ENCODE data around the gene TFIP11. TPM values are rescaled to one million over a fixed set of nuclear protein-coding genes. Genes with fewer than 3 reads are reported as not detected.

The TFIP11 gene
- total RNA-seq, 2 experiments from 2014 or later: 111 TPM

GRCh38 chr22:26477341-26477731, 34.9 kb downstream of the TFIP11 start:
- Histone ChIP-seq H3K27me3 (ENCODE audit: control insufficient read depth in 1 of 2, insufficient read depth in 2 of 2, low read length in 2 of 2) (no peaks in the 10 kb centered on the region), H3K9me3 (ENCODE audit: control insufficient read depth in 1 of 2, insufficient read depth in 1 of 2, low read length in 2 of 2) (no peaks in the 10 kb centered on the region), H3K4me3 (ENCODE audit: low read length) (no peak overlapping the region), H3K36me3 (ENCODE audit: insufficient read depth, low read length) (peaks cover 49% of the 10 kb centered on the region), H3K4me1 (ENCODE audit: insufficient read depth, low read length) (peaks cover 35% of the 10 kb centered on the region), H3K27ac (ENCODE audit: low read depth in 1 of 2, low read length in 2 of 2) (no peak overlapping the region)
- ChIA-PET POLR2A (no interaction called here), CTCF (no interaction called here)
- intact Hi-C loops (cut with DNase I, micrococcal nuclease): no loop called here
- DNase-seq: no peak
- ATAC-seq (ENCODE audit: poor library complexity): no peak
- H3K9me3 Mint-ChIP-seq: no peaks in the 10 kb centered on the region
- no peak for TF ChIP-seq CTCF (IDR thresholded peaks at IDR 0.05)
- H3K27me3 Mint-ChIP-seq: no peaks in the 10 kb centered on the region
- H3K4me3 Mint-ChIP-seq: no peak overlapping the region
- peaks cover 50% of the 10 kb centered on the region for H3K4me1 Mint-ChIP-seq (ENCODE audit: low read depth)
- H3K27ac Mint-ChIP-seq: no peak overlapping the region
- peaks cover 69% of the 10 kb centered on the region for H3K36me3 Mint-ChIP-seq (ENCODE audit: low read depth)

- Histone ChIP-seq H3K27ac (ENCODE audit: low read depth in 1 of 2, low read length in 2 of 2) (no peak overlapping the region), H3K27me3 (ENCODE audit: control insufficient read depth in 1 of 2, insufficient read depth in 2 of 2, low read length in 2 of 2) (no peaks in the 10 kb centered on the region), H3K4me3 (ENCODE audit: low read length) (no peak overlapping the region), H3K9me3 (ENCODE audit: control insufficient read depth in 1 of 2, insufficient read depth in 1 of 2, low read length in 2 of 2) (no peaks in the 10 kb centered on the region), H3K36me3 (ENCODE audit: insufficient read depth, low read length) (peaks cover 54% of the 10 kb centered on the region), H3K4me1 (ENCODE audit: insufficient read depth, low read length) (peaks cover 32% of the 10 kb centered on the region)
- H3K4me1 Mint-ChIP-seq (ENCODE audit: low read depth): peaks cover 45% of the 10 kb centered on the region
- no peak overlapping the region for H3K4me3 Mint-ChIP-seq
- no peak for TF ChIP-seq CTCF (IDR thresholded peaks at IDR 0.05)
- no peak overlapping the region for H3K27ac Mint-ChIP-seq
- H3K9me3 Mint-ChIP-seq: no peaks in the 10 kb centered on the region
- peaks cover 74% of the 10 kb centered on the region for H3K36me3 Mint-ChIP-seq (ENCODE audit: low read depth)
- DNase-seq (no peak), ATAC-seq (ENCODE audit: poor library complexity) (no peak)
- H3K27me3 Mint-ChIP-seq: no peaks in the 10 kb centered on the region
- intact Hi-C loops (cut with DNase I, micrococcal nuclease): no loop called here
- ChIA-PET POLR2A (no interaction called here), CTCF (no interaction called here)
Observed at GRCh38 chr22:26476705-26477340, 35.5 kb downstream of the TFIP11 start.

GRCh38 chr22:26474682-26475081, 37.6 kb downstream of the TFIP11 start:
- H3K4me3 Mint-ChIP-seq: no peak overlapping the region
- peaks cover 75% of the 10 kb centered on the region for H3K36me3 ChIP-seq (ENCODE audit: insufficient read depth, low read length)
- H3K36me3 Mint-ChIP-seq (ENCODE audit: low read depth): peaks cover 92% of the 10 kb centered on the region
- no peaks in the 10 kb centered on the region for H3K9me3 ChIP-seq (ENCODE audit: control insufficient read depth in 1 of 2, insufficient read depth in 1 of 2, low read length in 2 of 2)
- no peaks in the 10 kb centered on the region for H3K9me3 Mint-ChIP-seq
- ATAC-seq (ENCODE audit: poor library complexity) (no peak), DNase-seq (no peak)
- peaks cover 12% of the 10 kb centered on the region for H3K4me1 ChIP-seq (ENCODE audit: insufficient read depth, low read length)
- H3K27ac Mint-ChIP-seq: no peak overlapping the region
- ChIA-PET CTCF (no interaction called here), POLR2A (no interaction called here)
- H3K27me3 Mint-ChIP-seq: no peaks in the 10 kb centered on the region
- intact Hi-C loops (cut with DNase I, micrococcal nuclease): no loop called here
- H3K4me3 ChIP-seq (ENCODE audit: low read length): no peak overlapping the region
- no peak overlapping the region for H3K27ac ChIP-seq (ENCODE audit: low read depth in 1 of 2, low read length in 2 of 2)
- no peak for TF ChIP-seq CTCF (IDR thresholded peaks at IDR 0.05)
- H3K4me1 Mint-ChIP-seq (ENCODE audit: low read depth): peaks cover 26% of the 10 kb centered on the region
- H3K27me3 ChIP-seq (ENCODE audit: control insufficient read depth in 1 of 2, insufficient read depth in 2 of 2, low read length in 2 of 2): no peaks in the 10 kb centered on the region

Measured in CD4-positive, alpha-beta T cell (primary cell).